HepG2 (cell line): Measurements from ENCODE around the gene GRID1.

ENCODE experiments used
- ATF7-NPFF ChIP-seq: sonication (generic); formaldehyde crosslinking; IDR thresholded peaks from 2 replicates; pipeline ENCODE4 v1.8.1; 2023; ENCODE audit warnings: mild to moderate bottlenecking, low read depth, missing genetic modification reagents, moderate library complexity
- BCL6 ChIP-seq: IDR thresholded peaks from 2 replicates; pipeline ENCODE4 v1.6.1; 2016; ENCODE audit warnings: missing genetic modification reagents, missing compliant biosample characterization
- CTCF ChIP-seq: sonication (generic); formaldehyde crosslinking; IDR thresholded peaks from 2 replicates; pipeline ENCODE4 v1.5.0; 2020; ENCODE audit warnings: mild to moderate bottlenecking, missing genetic modification reagents, moderate library complexity
- EZH2 ChIP-seq: conservative IDR thresholded peaks from 2 replicates; pipeline ENCODE4 v1.6.1; 2012; ENCODE audit warnings: mild to moderate bottlenecking, low read depth, low read length, moderate library complexity
- KDM1A ChIP-seq: IDR thresholded peaks from 2 replicates; pipeline ENCODE4 v1.6.1; 2016; ENCODE audit warnings: missing compliant biosample characterization
- RFX3 ChIP-seq: IDR thresholded peaks from 2 replicates; pipeline ENCODE4 v1.6.1; 2016; ENCODE audit warnings: missing biosample characterization, missing genetic modification reagents
- SIN3A ChIP-seq: IDR thresholded peaks from 2 replicates; pipeline ENCODE4 v1.6.1; 2011; ENCODE audit warnings: low read depth, mild to moderate bottlenecking, control low read depth, low read length, borderline replicate concordance
- USF2 ChIP-seq, 2 experiments: sonication (generic) in 1 of 2; formaldehyde crosslinking in 1 of 2; IDR thresholded peaks; 2 replicates each; pipeline versions ENCODE4 v1.5.1 to v1.6.1; 2011 to 2020; ENCODE audit warnings: borderline replicate concordance in 1 of 2, low read depth in 1 of 2, low read length in 1 of 2, mild to moderate bottlenecking in 1 of 2, missing genetic modification reagents in 1 of 2, moderate library complexity in 1 of 2
- ZBTB33 ChIP-seq: sonication (generic); formaldehyde crosslinking; IDR thresholded peaks from 2 replicates; pipeline ENCODE4 v1.4.0; 2020; ENCODE audit warnings: missing genetic modification reagents
- TF ChIP-seq, protein P1 (sequence below): sonication (generic); formaldehyde crosslinking; IDR thresholded peaks from 2 replicates; pipeline ENCODE4 v1.8.0; 2022; ENCODE audit warnings: mild to moderate bottlenecking, missing genetic modification reagents, borderline replicate concordance
- TF ChIP-seq, protein P2 (sequence below): sonication (generic); formaldehyde crosslinking; IDR thresholded peaks from 2 replicates; pipeline ENCODE4 v1.5.1; 2020; ENCODE audit warnings: mild to moderate bottlenecking, moderate library complexity, missing genetic modification reagents

GRCh38 chr10:86218160-86218559 lies 148.4 kb downstream of the GRID1 start:
- no peak for TF ChIP-seq KDM1A (CRISPR knock-in tag)
- TF ChIP-seq, protein P1, sequence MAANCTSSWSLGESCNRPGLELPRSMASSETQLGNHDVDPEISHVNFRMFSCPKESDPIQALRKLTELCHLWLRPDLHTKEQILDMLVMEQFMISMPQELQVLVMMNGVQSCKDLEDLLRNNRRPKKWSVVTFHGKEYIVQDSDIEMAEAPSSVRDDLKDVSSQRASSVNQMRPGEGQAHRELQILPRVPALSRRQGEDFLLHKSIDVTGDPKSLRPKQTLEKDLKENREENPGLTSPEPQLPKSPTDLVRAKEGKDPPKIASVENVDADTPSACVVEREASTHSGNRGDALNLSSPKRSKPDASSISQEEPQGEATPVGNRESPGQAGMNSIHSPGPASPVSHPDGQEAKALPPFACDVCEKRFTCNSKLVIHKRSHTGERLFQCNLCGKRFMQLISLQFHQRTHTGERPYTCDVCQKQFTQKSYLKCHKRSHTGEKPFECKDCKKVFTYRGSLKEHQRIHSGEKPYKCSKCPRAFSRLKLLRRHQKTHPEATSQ (CRISPR knock-in tag), result no peak
- TF ChIP-seq BCL6, result no peak
- no peak for TF ChIP-seq EZH2
- no peak for TF ChIP-seq ZBTB33 (CRISPR knock-in tag)
- TF ChIP-seq SIN3A, result no peak
- TF ChIP-seq USF2 (IDR thresholded peaks at IDR 0.05; ENCODE audit: low read depth, low read length), result no peak
- no peak for TF ChIP-seq USF2 (CRISPR knock-in tag; IDR thresholded peaks at IDR 0.05; ENCODE audit: borderline replicate concordance)
- no peak for TF ChIP-seq CTCF
- TF ChIP-seq, protein P2, sequence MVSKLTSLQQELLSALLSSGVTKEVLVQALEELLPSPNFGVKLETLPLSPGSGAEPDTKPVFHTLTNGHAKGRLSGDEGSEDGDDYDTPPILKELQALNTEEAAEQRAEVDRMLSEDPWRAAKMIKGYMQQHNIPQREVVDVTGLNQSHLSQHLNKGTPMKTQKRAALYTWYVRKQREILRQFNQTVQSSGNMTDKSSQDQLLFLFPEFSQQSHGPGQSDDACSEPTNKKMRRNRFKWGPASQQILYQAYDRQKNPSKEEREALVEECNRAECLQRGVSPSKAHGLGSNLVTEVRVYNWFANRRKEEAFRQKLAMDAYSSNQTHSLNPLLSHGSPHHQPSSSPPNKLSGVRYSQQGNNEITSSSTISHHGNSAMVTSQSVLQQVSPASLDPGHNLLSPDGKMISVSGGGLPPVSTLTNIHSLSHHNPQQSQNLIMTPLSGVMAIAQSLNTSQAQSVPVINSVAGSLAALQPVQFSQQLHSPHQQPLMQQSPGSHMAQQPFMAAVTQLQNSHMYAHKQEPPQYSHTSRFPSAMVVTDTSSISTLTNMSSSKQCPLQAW (CRISPR knock-in tag), result no peak
- no peak for TF ChIP-seq RFX3 (CRISPR knock-in tag)
- TF ChIP-seq ATF7-NPFF, result no peak
